ENCODE results near the gene TIMM44.
A peak's percentile ranks its signal among the peaks of the same experiment; 100 is the strongest.

TIMM44 gene

GRCh38 chr19:7912697-7913564, 30.5 kb downstream of the TIMM44 start:
- no peak for DNase-seq

- DNase-seq, result no peak
Measured at GRCh38 chr19:7912144-7912696, 31.2 kb downstream of the TIMM44 start.

GRCh38 chr19:7911508-7912143, 31.8 kb downstream of the TIMM44 start:
- no peak for DNase-seq

GRCh38 chr19:7910321-7911161, 32.9 kb downstream of the TIMM44 start:
- DNase-seq, result no peak

- DNase-seq, result no peak
Measured at GRCh38 chr19:7909471-7910067, 33.9 kb downstream of the TIMM44 start.

- DNase-seq, result no peak
Measured at GRCh38 chr19:7908742-7909461, 34.6 kb downstream of the TIMM44 start.

GRCh38 chr19:7908078-7908699, 35.3 kb downstream of the TIMM44 start:
- no peak for DNase-seq

GRCh38 chr19:7907544-7907943, 35.9 kb downstream of the TIMM44 start:
- DNase-seq, result no peak

- no peak for DNase-seq
Measured at GRCh38 chr19:7907122-7907521, 36.3 kb downstream of the TIMM44 start.

- DNase-seq, result no peak
Measured at GRCh38 chr19:7905859-7906258, 37.6 kb downstream of the TIMM44 start.

GRCh38 chr19:7905268-7905667, 38.2 kb downstream of the TIMM44 start:
- no peak for DNase-seq

- peak; percentile 28 for DNase-seq
Measured at GRCh38 chr19:7904074-7905020, 39.1 kb downstream of the TIMM44 start.

GRCh38 chr19:7903244-7904073, 40.0 kb downstream of the TIMM44 start, which contains the start of gene MAP2K7:
Gene MAP2K7 (plus strand): TSS chr19:7903877. CDS start chr19:7903945, 68 bp downstream.
- peak; percentile 98 for DNase-seq

GRCh38 chr19:7902796-7903243, 40.6 kb downstream of the TIMM44 start:
- no peak for DNase-seq

- DNase-seq, result no peak
Measured at GRCh38 chr19:7901337-7901736, 42.1 kb downstream of the TIMM44 start.

GRCh38 chr19:7900931-7901330, 42.5 kb downstream of the TIMM44 start:
- no peak for DNase-seq

- no peak for DNase-seq
Measured at GRCh38 chr19:7900401-7900870, 43.0 kb downstream of the TIMM44 start.

- no peak for DNase-seq
Measured at GRCh38 chr19:7899751-7900378, 43.6 kb downstream of the TIMM44 start.

Data from fibroblast of skin of right biceps (primary cell).